Smooth muscle cell (in vitro differentiated cells): ENCODE results near the gene CLSTN1. TPM values are rescaled to one million over a fixed set of nuclear protein-coding genes. Genes with fewer than 3 reads are reported as not detected.

Source experiments
- DNase-seq: peaks from one replicate; lab custom pipeline; 2025; ENCODE audit not compliant: unreplicated experiment; lab: John Stamatoyannopoulos, UW
- H2AFZ ChIP-seq: fragments of 200-600 bp; sonication (generic); 2 replicates; pipeline ENCODE4 v1.6.0; 2016; ENCODE audit warnings: antibody characterized with exemption, low read depth, mild to moderate bottlenecking
- H3F3A ChIP-seq: fragments of 200-600 bp; sonication (generic); 2 replicates; pipeline ENCODE4 v1.6.0; 2017; ENCODE audit warnings: antibody characterized with exemption, low read depth
- H3K27ac ChIP-seq: fragments of 200-600 bp; sonication (generic); 2 replicates; pipeline ENCODE4 v1.5.1; 2016; ENCODE audit warnings: low read depth, mild to moderate bottlenecking
- H3K27me3 ChIP-seq: fragments of 200-600 bp; sonication (generic); 2 replicates; pipeline ENCODE4 v1.6.1; 2016; ENCODE audit warnings: low read depth, mild to moderate bottlenecking
- H3K36me3 ChIP-seq: fragments of 200-600 bp; sonication (generic); 2 replicates; pipeline ENCODE4 v1.5.1; 2016; ENCODE audit warnings: low read depth
- H3K4me1 ChIP-seq: fragments of 200-600 bp; sonication (generic); 2 replicates; pipeline ENCODE4 v1.5.1; 2016; ENCODE audit warnings: low read depth
- H3K4me2 ChIP-seq: fragments of 200-600 bp; sonication (generic); 2 replicates; pipeline ENCODE4 v1.6.0; 2016; ENCODE audit warnings: mild to moderate bottlenecking
- H3K4me3 ChIP-seq: fragments of 200-600 bp; sonication (generic); 2 replicates; pipeline ENCODE4 v1.5.1; 2016; ENCODE audit warnings: mild to moderate bottlenecking
- H3K79me2 ChIP-seq: fragments of 200-600 bp; sonication (generic); 2 replicates; pipeline ENCODE4 v1.6.0; 2016; ENCODE audit warnings: low read depth, mild to moderate bottlenecking
- H3K9ac ChIP-seq: fragments of 200-600 bp; sonication (generic); 2 replicates; pipeline ENCODE4 v1.6.0; 2016; ENCODE audit warnings: low read depth
- H3K9me3 ChIP-seq: fragments of 200-600 bp; sonication (generic); replicated peaks from 2 replicates; pipeline ENCODE4 v1.5.1; 2016; ENCODE audit warnings: low read depth
- H4K20me1 ChIP-seq: fragments of 200-600 bp; sonication (generic); 2 replicates; pipeline ENCODE4 v1.6.0; 2016; ENCODE audit warnings: low read depth
- WGBS: methylation state at CpG from one replicate; pipeline ENCODE4 v1.1.7; 2016; ENCODE audit warnings: low lambda C conversion rate; 5-methylcytosine and 5-hydroxymethylcytosine counted together
- polyA plus RNA-seq: library from polyadenylated mRNA; unstranded; fragments of >200 nt; fragmentation: Nextera tagmentation; extraction: Ambion mirVana; gene quantifications from 2 replicates; pipeline ENCODE4 v1.2.1, GENCODE V29; 2016
- total RNA-seq: library from RNA; depleted of rRNA; stranded (reverse); fragments of >200 nt; gene quantifications from 2 replicates; pipeline ENCODE4 v1.2.3, GENCODE V29; 2014
- TF ChIP-seq, protein P1 (sequence below): fragments of 200-600 bp; sonication (generic); IDR thresholded peaks from 2 replicates; pipeline ENCODE4 v1.5.1; 2017; ENCODE audit warnings: borderline replicate concordance, mild to moderate bottlenecking, antibody characterized with exemption; ENCODE audit not compliant: insufficient read depth, poor library complexity, severe bottlenecking

CLSTN1 gene
- total and polyA plus RNA-seq, 2 experiments from 2014 or later: 51.3 to 83.5 TPM

DNA sequence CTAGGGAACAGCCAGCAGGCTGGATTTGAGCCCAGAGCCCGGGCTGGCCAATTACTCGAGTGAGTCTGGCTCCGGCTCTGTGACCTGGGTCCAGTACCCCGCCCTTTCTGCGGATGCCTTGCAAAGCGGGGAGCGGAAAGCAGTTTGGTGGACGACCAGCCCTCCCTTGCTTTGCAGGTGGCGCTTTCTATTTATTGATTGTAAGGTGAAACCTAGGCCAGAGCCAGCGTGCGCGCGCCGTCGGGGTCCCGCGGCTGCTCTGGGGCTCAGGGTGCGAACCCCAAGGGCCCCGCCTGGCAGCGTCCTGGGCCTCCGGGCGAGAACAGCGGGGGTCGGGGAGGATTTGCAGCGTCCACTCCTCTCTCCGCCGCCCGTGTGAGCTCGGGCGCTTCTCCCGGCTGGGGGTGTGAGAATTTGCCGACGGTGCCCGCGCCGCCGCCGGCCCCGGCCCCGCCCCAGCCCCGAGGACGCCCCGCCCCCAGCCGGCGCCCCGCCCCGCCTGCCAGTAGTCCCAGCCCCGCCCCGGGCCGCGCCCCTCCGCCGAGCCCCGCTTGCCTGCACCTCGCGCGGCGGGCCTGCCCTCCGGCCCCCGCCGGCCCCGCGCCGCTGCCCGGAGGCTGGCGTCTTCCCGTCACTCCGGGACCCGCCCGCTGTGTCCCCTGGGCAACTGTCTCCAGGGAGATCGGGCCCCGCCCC lies 134.6 kb downstream of the CLSTN1 start:
- peak overlapping the region; percentile 83 for H2AFZ ChIP-seq
- H3K4me1 ChIP-seq: peaks cover 28% of the 10 kb centered on the region
- no peaks in the 10 kb centered on the region for H3K9me3 ChIP-seq
- H3K27ac ChIP-seq: no peak overlapping the region
- H3K9ac ChIP-seq: peak overlapping the region; percentile 85
- H3K79me2 ChIP-seq: no peaks in the 10 kb centered on the region
- H4K20me1 ChIP-seq: no peaks in the 10 kb centered on the region
- DNase-seq: peak; percentile 62
- peak overlapping the region; percentile 64 for H3K4me3 ChIP-seq
- H3K27me3 ChIP-seq: no peaks in the 10 kb centered on the region
- WGBS: 2% methylated on average over 31 of the region's 72 CpGs
- H3K36me3 ChIP-seq: no peaks in the 10 kb centered on the region
- peak overlapping the region; percentile 92 for H3K4me2 ChIP-seq
- TF ChIP-seq, protein P1, sequence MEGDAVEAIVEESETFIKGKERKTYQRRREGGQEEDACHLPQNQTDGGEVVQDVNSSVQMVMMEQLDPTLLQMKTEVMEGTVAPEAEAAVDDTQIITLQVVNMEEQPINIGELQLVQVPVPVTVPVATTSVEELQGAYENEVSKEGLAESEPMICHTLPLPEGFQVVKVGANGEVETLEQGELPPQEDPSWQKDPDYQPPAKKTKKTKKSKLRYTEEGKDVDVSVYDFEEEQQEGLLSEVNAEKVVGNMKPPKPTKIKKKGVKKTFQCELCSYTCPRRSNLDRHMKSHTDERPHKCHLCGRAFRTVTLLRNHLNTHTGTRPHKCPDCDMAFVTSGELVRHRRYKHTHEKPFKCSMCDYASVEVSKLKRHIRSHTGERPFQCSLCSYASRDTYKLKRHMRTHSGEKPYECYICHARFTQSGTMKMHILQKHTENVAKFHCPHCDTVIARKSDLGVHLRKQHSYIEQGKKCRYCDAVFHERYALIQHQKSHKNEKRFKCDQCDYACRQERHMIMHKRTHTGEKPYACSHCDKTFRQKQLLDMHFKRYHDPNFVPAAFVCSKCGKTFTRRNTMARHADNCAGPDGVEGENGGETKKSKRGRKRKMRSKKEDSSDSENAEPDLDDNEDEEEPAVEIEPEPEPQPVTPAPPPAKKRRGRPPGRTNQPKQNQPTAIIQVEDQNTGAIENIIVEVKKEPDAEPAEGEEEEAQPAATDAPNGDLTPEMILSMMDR: no peak
- H3F3A ChIP-seq: peaks cover 11% of the 10 kb centered on the region

DNA sequence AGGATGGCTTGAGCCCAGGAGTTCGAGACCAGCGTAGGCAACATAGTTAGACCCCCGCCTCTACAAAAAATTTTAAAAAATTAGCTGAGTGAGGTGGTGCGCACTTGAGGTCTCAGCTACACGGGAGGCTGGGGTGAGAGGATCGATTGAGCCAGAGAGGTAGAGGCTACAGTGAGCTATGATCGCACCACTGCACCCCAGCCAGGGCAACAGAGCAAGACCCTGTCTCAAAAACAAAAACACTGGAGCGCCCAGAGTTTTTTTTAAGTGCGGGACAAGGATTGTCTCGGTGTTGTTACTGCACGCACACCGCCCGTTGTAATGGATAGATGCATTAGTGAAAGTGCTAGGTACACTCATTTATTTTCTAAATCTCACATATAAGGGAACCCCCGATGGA lies 135.2 kb downstream of the CLSTN1 start:
- Histone ChIP-seq H3K4me1 (peaks cover 28% of the 10 kb centered on the region), H3K79me2 (no peaks in the 10 kb centered on the region), H3K27ac (peak overlapping the region; percentile 88), H3K9ac (peak overlapping the region; percentile 85), H2AFZ (peak overlapping the region; percentile 59), H3K27me3 (no peaks in the 10 kb centered on the region), H3K4me3 (peak overlapping the region; percentile 64), H4K20me1 (no peaks in the 10 kb centered on the region), H3K36me3 (no peaks in the 10 kb centered on the region), H3K4me2 (peak overlapping the region; percentile 91), H3K9me3 (no peaks in the 10 kb centered on the region), H3F3A (peaks cover 11% of the 10 kb centered on the region)
- TF ChIP-seq, protein P1: no peak
- 51% methylated on average over 14 of the region's 14 CpGs for WGBS
- DNase-seq: no peak

DNA sequence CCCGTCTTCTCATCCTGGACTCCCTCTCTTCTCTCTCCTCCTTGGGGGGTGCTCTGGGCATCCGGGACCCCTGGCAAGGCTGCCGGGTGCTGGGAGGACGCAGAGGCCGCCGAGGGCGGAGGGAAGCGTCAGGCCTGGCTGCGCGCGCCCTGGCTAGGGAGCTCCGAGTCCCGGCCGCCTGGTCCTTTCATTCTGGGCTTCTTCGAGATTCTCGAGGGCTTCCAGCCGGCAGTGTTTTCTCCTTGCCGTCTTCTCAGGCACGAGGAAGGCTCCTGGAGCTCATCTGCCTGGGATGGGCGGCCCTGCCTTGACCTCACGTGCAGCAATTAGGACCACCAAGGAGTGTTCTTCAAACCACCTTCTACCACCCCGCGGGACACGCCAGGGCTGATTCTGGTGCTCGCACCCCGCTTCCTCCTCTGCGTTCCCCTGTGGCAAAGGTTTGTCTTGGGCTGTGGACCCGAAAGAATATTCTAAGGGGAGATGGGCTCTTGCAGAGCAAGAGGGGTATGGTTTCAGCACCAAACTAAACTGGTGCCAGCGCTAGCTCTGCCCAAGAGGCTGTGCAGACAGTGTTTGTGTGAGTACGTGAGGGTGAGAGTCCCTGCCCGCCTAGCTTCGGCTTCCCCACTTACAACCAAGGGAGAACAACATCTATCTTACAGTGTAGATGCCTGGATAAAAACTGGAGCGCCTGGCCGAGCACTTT lies 135.7 kb downstream of the CLSTN1 start:
- DNase-seq: peak; percentile 57

More for the DNA sequence above, 135.7 kb downstream of the CLSTN1 start:
- 5% methylated on average over 30 of the region's 34 CpGs for WGBS
- H4K20me1 ChIP-seq: no peaks in the 10 kb centered on the region
- no peaks in the 10 kb centered on the region for H3K9me3 ChIP-seq
- H3K27me3 ChIP-seq: no peaks in the 10 kb centered on the region
- no peaks in the 10 kb centered on the region for H3K79me2 ChIP-seq
- peak overlapping the region; percentile 64 for H3K4me3 ChIP-seq
- peak overlapping the region; percentile 83 for H2AFZ ChIP-seq
- TF ChIP-seq, protein P1: no peak
- no peaks in the 10 kb centered on the region for H3K36me3 ChIP-seq
- H3K4me2 ChIP-seq: peak overlapping the region; percentile 91
- peak overlapping the region; percentile 88 for H3K27ac ChIP-seq
- H3K9ac ChIP-seq: peak overlapping the region; percentile 85
- H3K4me1 ChIP-seq: peaks cover 28% of the 10 kb centered on the region
- peaks cover 11% of the 10 kb centered on the region for H3F3A ChIP-seq
